MM.1S (cell line): ENCODE results near the gene STARD3NL.

Experiments used
- DNase-seq: peaks from one replicate; pipeline ENCODE4 v3.0.0-alpha.2; 2015
- H2AFZ ChIP-seq: fragments of 300-600 bp; sonication (generic); 2 replicates; pipeline ENCODE4 v1.6.0; 2016; ENCODE audit warnings: antibody characterized with exemption, low read length
- H3F3A ChIP-seq: fragments of 300-600 bp; sonication (generic); 2 replicates; pipeline ENCODE4 v1.6.1; 2016; ENCODE audit warnings: mild to moderate bottlenecking, antibody characterized with exemption, low read length, moderate library complexity, mixed read lengths; ENCODE audit not compliant: insufficient read depth
- H3K27ac ChIP-seq: fragments of 300-600 bp; sonication (generic); 2 replicates; pipeline ENCODE4 v1.5.1; 2016; ENCODE audit warnings: mild to moderate bottlenecking, low read length
- H3K27me3 ChIP-seq: fragments of 300-600 bp; sonication (generic); replicated peaks from 2 replicates; pipeline ENCODE4 v1.6.0; 2016; ENCODE audit warnings: low read length; ENCODE audit not compliant: insufficient read depth
- H3K36me3 ChIP-seq: fragments of 300-600 bp; sonication (generic); replicated peaks from 2 replicates; pipeline ENCODE4 v1.6.1; 2016; ENCODE audit warnings: mild to moderate bottlenecking, low read length, mixed read lengths; ENCODE audit not compliant: insufficient read depth
- H3K4me1 ChIP-seq: fragments of 300-600 bp; sonication (generic); 2 replicates; pipeline ENCODE4 v1.6.1; 2016; ENCODE audit warnings: low read length, mixed read lengths
- H3K4me2 ChIP-seq: fragments of 300-600 bp; sonication (generic); 2 replicates; pipeline ENCODE4 v1.6.0; 2016; ENCODE audit warnings: low read depth, low read length
- H3K4me3 ChIP-seq: fragments of 300-600 bp; sonication (generic); 2 replicates; pipeline ENCODE4 v1.5.1; 2016; ENCODE audit warnings: low read length, mixed read lengths
- H3K79me2 ChIP-seq: fragments of 300-600 bp; sonication (generic); 2 replicates; pipeline ENCODE4 v1.6.1; 2016; ENCODE audit warnings: mixed run types, low read length, mixed read lengths
- H3K9ac ChIP-seq: fragments of 300-600 bp; sonication (generic); 2 replicates; pipeline ENCODE4 v1.6.1; 2016; ENCODE audit warnings: low read length, mixed read lengths
- H3K9me2 ChIP-seq: fragments of 300-600 bp; sonication (generic); replicated peaks from 2 replicates; pipeline ENCODE4 v1.6.1; 2016; ENCODE audit warnings: mild to moderate bottlenecking, low read length, mixed read lengths; ENCODE audit not compliant: insufficient read depth
- H3K9me3 ChIP-seq: fragments of 300-600 bp; sonication (generic); replicated peaks from 2 replicates; pipeline ENCODE4 v1.6.1; 2016; ENCODE audit warnings: mild to moderate bottlenecking, low read length, mixed read lengths; ENCODE audit not compliant: insufficient read depth
- H4K20me1 ChIP-seq: fragments of 300-600 bp; sonication (generic); 2 replicates; pipeline ENCODE4 v1.6.1; 2016; ENCODE audit warnings: mild to moderate bottlenecking, low read length, moderate library complexity, mixed read lengths; ENCODE audit not compliant: insufficient read depth
- CTCF ChIP-seq: fragments of 300-600 bp; sonication (generic); IDR thresholded peaks from 2 replicates; pipeline ENCODE4 v1.5.1; 2016; ENCODE audit warnings: antibody characterized with exemption, low read length, mixed read lengths
- EZH2 ChIP-seq: fragments of 300-600 bp; sonication (generic); optimal IDR thresholded peaks from 2 replicates; pipeline ENCODE3; 2017; ENCODE audit warnings: low read depth, mild to moderate bottlenecking, antibody characterized with exemption, low read length, mixed read lengths
- EZH2phosphoT487 ChIP-seq: fragments of 300-600 bp; sonication (generic); IDR thresholded peaks from 2 replicates; pipeline ENCODE4 v1.6.1; 2018; ENCODE audit warnings: antibody characterized with exemption, low read length

Gene STARD3NL

GRCh38 chr7:38189231-38189938 is 11.3 kb downstream of the STARD3NL start:
- H3F3A ChIP-seq: no peaks in the 10 kb centered on the region

GRCh38 chr7:38190011-38190410 is 12.0 kb downstream of the STARD3NL start:
- Histone ChIP-seq H3K9me2 (no peaks in the 10 kb centered on the region), H3K27ac (no peak overlapping the region), H3K79me2 (peaks cover 2% of the 10 kb centered on the region; the same call in 1 of the 2 replicates), H3K36me3 (no peaks in the 10 kb centered on the region), H2AFZ (no peak overlapping the region), H3F3A (no peaks in the 10 kb centered on the region), H3K4me1 (peaks cover 10% of the 10 kb centered on the region), H3K9ac (no peak overlapping the region), H3K4me3 (no peak overlapping the region), H3K27me3 (no peaks in the 10 kb centered on the region), H4K20me1 (no peaks in the 10 kb centered on the region), H3K4me2 (no peak overlapping the region), H3K9me3 (no peaks in the 10 kb centered on the region)
- TF ChIP-seq CTCF: no peak
- no peak for TF ChIP-seq EZH2phosphoT487
- no peak for TF ChIP-seq EZH2
- DNase-seq: no peak

More at GRCh38 chr7:38189231-38189938, 11.3 kb downstream of the STARD3NL start:
- DNase-seq: no peak
- Histone ChIP-seq H3K4me3 (no peak overlapping the region), H3K4me2 (no peak overlapping the region), H3K36me3 (no peaks in the 10 kb centered on the region), H4K20me1 (no peaks in the 10 kb centered on the region), H3K4me1 (peaks cover 10% of the 10 kb centered on the region), H2AFZ (no peak overlapping the region), H3K79me2 (peaks cover 2% of the 10 kb centered on the region; the same call in 1 of the 2 replicates), H3K27ac (no peak overlapping the region), H3K9me2 (no peaks in the 10 kb centered on the region), H3K27me3 (no peaks in the 10 kb centered on the region), H3K9ac (no peak overlapping the region), H3K9me3 (no peaks in the 10 kb centered on the region)
- no peak for TF ChIP-seq EZH2phosphoT487
- no peak for TF ChIP-seq CTCF
- no peak for TF ChIP-seq EZH2

GRCh38 chr7:38191791-38192190 is 13.7 kb downstream of the STARD3NL start:
- H3K27ac ChIP-seq: no peak overlapping the region
- H3K79me2 ChIP-seq: peaks cover 2% of the 10 kb centered on the region
- H3K9me2 ChIP-seq: no peaks in the 10 kb centered on the region
- no peak overlapping the region for H3K4me3 ChIP-seq
- no peaks in the 10 kb centered on the region for H3K36me3 ChIP-seq
- TF ChIP-seq EZH2 (no peak), CTCF (no peak), EZH2phosphoT487 (no peak)
- H3F3A ChIP-seq: no peaks in the 10 kb centered on the region
- H4K20me1 ChIP-seq: no peaks in the 10 kb centered on the region
- no peaks in the 10 kb centered on the region for H3K9me3 ChIP-seq
- H3K9ac ChIP-seq: no peak overlapping the region
- H3K4me1 ChIP-seq: peaks cover 10% of the 10 kb centered on the region
- no peak overlapping the region for H2AFZ ChIP-seq
- H3K4me2 ChIP-seq: no peak overlapping the region
- DNase-seq: no peak
- H3K27me3 ChIP-seq: no peaks in the 10 kb centered on the region
